Thymus (tissue), 11 donors: ENCODE measurements around the gene CEP63. TPM values are rescaled to one million over a fixed set of nuclear protein-coding genes. Genes with fewer than 3 reads are reported as not detected.
"Not testable (repeated sequence)": the region's sequence is repeated elsewhere in the genome, so short reads cannot be mapped to it uniquely, and the experiment has no call there.

ENCODE experiments used
- DNase-seq, 9 donors: peaks; one replicate each; pipeline ENCODE4 v3.0.0-alpha.2; 2013; ENCODE audit warnings: low spot score in 9 of 9, low read depth in 6 of 9, missing footprints in 1 of 9
- H3K27ac ChIP-seq, 2 donors: one replicate each; pipeline ENCODE4 v1.5.1; 2013; ENCODE audit warnings: control low read depth in 1 of 2, low read depth in 1 of 2, low read length in 1 of 2, mild to moderate bottlenecking in 1 of 2, moderate library complexity in 1 of 2
- H3K27me3 ChIP-seq, 2 donors: one replicate each; pipeline ENCODE4 v1.5.1; 2013; ENCODE audit warnings: low read length in 1 of 2; ENCODE audit not compliant: control insufficient read depth in 2 of 2, insufficient read depth in 1 of 2
- H3K36me3 ChIP-seq, 2 donors: one replicate each; pipeline ENCODE4 v1.5.1; 2013; ENCODE audit warnings: low read length in 1 of 2, mild to moderate bottlenecking in 1 of 2, moderate library complexity in 1 of 2; ENCODE audit not compliant: control insufficient read depth in 2 of 2, insufficient read depth in 2 of 2
- H3K4me1 ChIP-seq, 2 donors: one replicate each; pipeline ENCODE4 v1.5.1; 2013; ENCODE audit warnings: low read length in 2 of 2; ENCODE audit not compliant: control insufficient read depth in 2 of 2, insufficient read depth in 2 of 2
- H3K4me3 ChIP-seq, 2 donors: one replicate each; pipeline ENCODE4 v1.5.1; 2013; ENCODE audit warnings: low read length in 2 of 2, control low read depth in 1 of 2, mild to moderate bottlenecking in 1 of 2
- H3K9me3 ChIP-seq, 2 donors: one replicate each; pipeline ENCODE4 v1.5.1; 2013; ENCODE audit warnings: low read length in 1 of 2, mild to moderate bottlenecking in 1 of 2; ENCODE audit not compliant: control insufficient read depth in 2 of 2, insufficient read depth in 1 of 2
- WGBS: extraction: QIAGEN DNeasy Blood & Tissue Kit; methylation state at CpG from one replicate; pipeline ENCODE4 v1.1.7; 2013; 5-methylcytosine and 5-hydroxymethylcytosine counted together
- polyA plus RNA-seq: library from polyadenylated mRNA; stranded (reverse); fragments of 200-250 nt; gene quantifications from one replicate; pipeline ENCODE4 v1.2.3, GENCODE V29; 2013
- total RNA-seq: library from RNA; stranded (reverse); fragments of 120-200 nt; gene quantifications from one replicate; pipeline ENCODE4 v1.2.4, GENCODE V29; 2013
- donor health status: healthy.

CEP63 gene
- total and polyA plus RNA-seq, 2 donors, result 31.7 to 37.1 TPM

DNA sequence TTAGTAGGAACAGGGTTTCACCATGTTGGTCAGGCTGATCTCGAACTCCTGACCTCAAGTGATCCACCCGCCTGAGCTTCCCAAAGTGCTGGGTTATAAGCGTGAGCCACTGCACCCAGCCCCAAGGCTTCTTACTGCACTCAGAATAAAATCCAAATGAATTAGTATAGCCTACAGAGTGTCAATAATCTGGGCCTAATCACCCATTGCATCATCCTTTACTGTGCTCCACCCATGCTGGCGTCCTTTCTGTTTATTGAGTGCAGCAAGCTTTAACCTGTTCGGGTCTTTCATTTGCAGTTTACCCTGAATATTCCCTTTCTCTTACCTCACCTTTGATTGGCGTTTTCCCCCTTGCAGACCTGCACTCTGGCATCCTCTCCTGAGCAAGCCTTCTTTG lies 77.7 kb downstream of the CEP63 start:
- Histone ChIP-seq H3K4me3 (no peak overlapping the region), H3K4me1 (no peaks in the 10 kb centered on the region), H3K27me3 (no peaks in the 10 kb centered on the region), H3K27ac (no peak overlapping the region), H3K9me3 (peaks cover 0 to 5% of the 10 kb centered on the region in 2 donors), H3K36me3 (peaks cover 13 to 15% of the 10 kb centered on the region in 2 donors)
- no peak for DNase-seq
- 96% methylated on average over 6 of the region's 6 CpGs for WGBS

DNA sequence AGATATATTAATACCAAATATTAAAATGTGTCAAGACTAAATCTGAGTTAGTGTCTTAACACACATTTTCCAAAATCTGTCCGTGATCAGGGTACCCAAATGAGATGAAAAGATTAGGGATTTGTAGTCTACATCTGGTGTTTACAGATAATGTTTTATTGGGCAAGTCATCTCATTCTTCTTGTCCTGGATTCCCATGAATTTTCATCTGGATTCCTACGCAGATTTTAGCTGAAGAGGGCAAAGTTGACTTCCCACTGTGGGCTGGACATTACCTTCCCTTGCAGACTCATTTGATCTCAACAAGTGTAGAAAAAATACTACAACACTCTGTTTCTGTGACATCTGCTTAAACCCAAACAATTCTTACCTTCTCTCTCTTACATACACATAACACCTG lies 79.1 kb downstream of the CEP63 start:
- WGBS, result 100% methylated on average over 2 of the region's 2 CpGs
- Histone ChIP-seq H3K27ac (no peak overlapping the region), H3K9me3 (peaks cover 0 to 18% of the 10 kb centered on the region in 2 donors), H3K36me3 (peaks cover 11% of the 10 kb centered on the region in 2 donors), H3K4me1 (no peaks in the 10 kb centered on the region), H3K4me3 (no peak overlapping the region), H3K27me3 (no peaks in the 10 kb centered on the region)
- no peak for DNase-seq

DNA sequence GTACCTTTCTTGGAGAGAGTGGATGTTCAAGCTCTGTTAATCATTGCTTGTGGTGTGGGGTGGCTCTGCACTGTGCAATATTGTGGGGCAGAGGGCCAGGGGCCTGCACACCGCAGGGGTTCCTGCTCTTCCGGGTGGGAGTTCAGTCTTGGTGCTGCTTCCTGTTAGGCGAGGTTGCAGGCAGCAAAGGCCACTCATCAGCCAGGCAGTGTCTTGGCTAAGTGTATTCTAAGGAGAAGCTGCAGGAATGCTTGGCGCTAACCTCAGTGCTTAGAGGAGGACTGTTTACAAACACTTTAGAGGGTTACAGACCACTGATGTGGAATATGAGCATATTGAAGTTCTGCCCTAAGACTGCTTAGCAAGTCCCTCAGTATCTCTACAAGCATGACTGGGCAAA lies 81.7 kb downstream of the CEP63 start:
- Histone ChIP-seq H3K36me3 (peaks cover 5 to 7% of the 10 kb centered on the region in 2 donors), H3K27ac (no peak overlapping the region), H3K4me3 (no peak overlapping the region), H3K9me3 (peaks cover 0 to 24% of the 10 kb centered on the region in 2 donors), H3K27me3 (no peaks in the 10 kb centered on the region), H3K4me1 (no peaks in the 10 kb centered on the region)
- WGBS, result 77% methylated on average over 4 of the region's 4 CpGs
- no peak for DNase-seq

DNA sequence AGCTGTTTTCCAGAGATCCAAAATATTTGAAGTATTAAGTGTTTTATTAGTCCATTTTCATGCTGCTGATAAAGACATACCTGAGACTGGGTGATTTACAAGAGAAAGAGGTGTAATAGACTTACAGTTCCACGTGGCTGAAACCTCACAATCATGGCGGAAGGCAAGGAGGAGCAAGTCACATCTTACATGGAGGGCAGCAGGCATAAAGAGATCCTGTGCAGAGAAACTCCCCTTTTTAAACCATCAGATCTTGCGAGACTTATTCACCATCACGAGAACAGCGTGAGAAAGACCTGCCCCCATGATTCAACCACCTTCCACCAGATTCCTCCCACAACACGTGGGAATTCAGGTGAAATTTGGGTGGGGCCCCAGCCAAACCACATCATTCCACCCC lies 82.9 kb downstream of the CEP63 start:
- Histone ChIP-seq H3K9me3 (peaks cover 0 to 24% of the 10 kb centered on the region in 2 donors), H3K4me3 (no peak overlapping the region), H3K27me3 (no peaks in the 10 kb centered on the region), H3K36me3 (peaks cover 0 to 4% of the 10 kb centered on the region in 2 donors), H3K4me1 (no peaks in the 10 kb centered on the region), H3K27ac (no peak overlapping the region)
- 80% methylated on average over 6 of the region's 6 CpGs for WGBS
- DNase-seq, result no peak

DNA sequence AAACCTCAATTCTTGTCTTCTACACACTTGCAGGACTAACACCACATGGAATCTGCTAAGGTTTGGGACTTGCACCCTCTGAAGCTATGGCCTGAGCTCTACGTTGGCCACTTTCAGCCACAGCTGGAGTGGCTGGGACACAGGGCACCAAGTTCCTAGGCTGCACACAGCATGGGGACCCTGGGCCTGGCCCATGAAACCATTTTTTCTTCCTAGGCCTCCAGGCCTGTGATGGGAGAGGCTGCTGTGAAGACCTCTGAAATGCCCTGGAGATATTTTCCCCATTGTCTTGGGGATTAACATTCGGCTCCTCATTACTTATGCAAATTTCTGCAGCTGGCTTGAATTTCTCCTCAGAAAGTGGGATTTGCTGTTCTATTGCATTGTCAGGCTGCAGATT lies 84.0 kb downstream of the CEP63 start:
- peaks cover 0 to 24% of the 10 kb centered on the region in 2 donors for H3K9me3 ChIP-seq
- not testable (repeated sequence) for H3K36me3 ChIP-seq, DNase-seq, H3K27ac ChIP-seq, H3K4me1 ChIP-seq, H3K27me3 ChIP-seq, H3K4me3 ChIP-seq
- 98% methylated on average over 2 of the region's 2 CpGs for WGBS

DNA sequence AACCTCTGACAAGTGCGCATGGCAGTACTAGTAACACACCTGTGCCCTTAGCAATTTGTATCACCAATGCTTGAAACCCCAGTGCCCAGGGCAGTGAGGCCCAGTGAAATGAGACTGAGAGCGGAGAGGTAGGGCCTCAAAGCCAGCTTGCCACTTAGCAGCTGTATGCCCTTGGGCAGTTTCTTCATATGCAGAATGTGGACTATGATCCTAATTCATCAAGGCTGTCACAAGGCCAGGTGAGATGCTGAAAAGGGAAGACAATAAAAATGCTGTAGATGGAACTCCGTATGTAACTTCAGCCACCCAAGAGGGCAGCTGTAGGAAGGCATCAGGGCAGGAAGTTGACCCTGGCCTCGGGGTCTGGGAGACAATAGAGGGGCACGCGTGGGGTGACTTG lies 90.6 kb downstream of the CEP63 start:
- Histone ChIP-seq H3K27me3 (no peaks in the 10 kb centered on the region), H3K36me3 (no peaks in the 10 kb centered on the region), H3K27ac (no peak overlapping the region), H3K4me3 (no peak overlapping the region), H3K9me3 (no peaks in the 10 kb centered on the region), H3K4me1 (no peaks in the 10 kb centered on the region)
- no peak for DNase-seq
- WGBS, result 93% methylated on average over 6 of the region's 6 CpGs

DNA sequence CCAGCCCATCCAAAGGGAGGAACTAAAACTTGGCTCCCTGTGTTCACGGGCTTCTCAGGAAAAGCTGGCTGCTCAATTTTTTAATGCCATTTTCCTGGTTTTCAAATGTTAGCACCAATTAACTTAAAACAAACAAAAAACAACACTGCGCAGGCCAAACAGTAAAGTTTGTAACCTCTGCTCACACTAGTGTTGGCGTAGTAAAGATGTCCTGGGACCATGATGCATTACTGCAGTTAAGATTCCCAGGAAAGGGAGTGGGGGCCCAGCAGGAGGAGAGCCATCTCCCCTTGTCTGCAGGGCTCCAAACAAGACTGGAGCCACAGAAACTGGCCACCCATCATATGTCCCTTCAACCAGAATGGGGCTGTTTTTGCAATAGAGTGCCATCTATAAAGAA lies 91.0 kb downstream of the CEP63 start:
- Histone ChIP-seq H3K36me3 (no peaks in the 10 kb centered on the region), H3K9me3 (no peaks in the 10 kb centered on the region), H3K4me1 (no peaks in the 10 kb centered on the region), H3K27me3 (no peaks in the 10 kb centered on the region), H3K27ac (no peak overlapping the region), H3K4me3 (no peak overlapping the region)
- WGBS, result 97% methylated on average over 3 of the region's 3 CpGs
- DNase-seq, result no peak

DNA sequence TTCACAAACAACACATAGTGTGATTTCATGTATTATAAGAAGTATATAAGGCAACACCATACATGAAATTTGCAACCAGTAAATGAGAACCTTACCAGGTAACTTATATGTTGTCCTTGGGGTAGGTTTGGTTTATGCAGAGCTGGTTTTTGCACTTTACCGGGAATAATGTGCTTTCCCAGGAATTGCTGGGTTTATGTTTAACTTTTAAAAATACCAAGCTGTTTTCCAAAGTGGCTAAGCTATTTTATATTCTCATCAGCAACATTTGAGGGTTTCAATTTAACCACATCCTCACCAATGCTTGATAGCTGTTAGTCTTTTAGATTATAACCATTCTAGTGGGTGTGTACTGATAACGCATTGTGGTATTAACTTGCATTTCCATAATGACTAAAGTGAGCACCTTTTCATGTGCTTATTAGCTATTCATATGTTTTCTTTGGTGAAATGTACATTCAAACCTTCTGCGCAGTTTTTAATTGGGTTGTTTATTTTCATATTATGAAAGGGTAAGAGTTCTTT lies 93.3 kb downstream of the CEP63 start:
- H3K9me3 ChIP-seq, result no peaks in the 10 kb centered on the region
- no peaks in the 10 kb centered on the region for H3K4me1 ChIP-seq
- no peaks in the 10 kb centered on the region for H3K36me3 ChIP-seq
- no peak overlapping the region for H3K4me3 ChIP-seq
- H3K27ac ChIP-seq, result no peak overlapping the region
- no peaks in the 10 kb centered on the region for H3K27me3 ChIP-seq
- no peak for DNase-seq
- 97% methylated on average over 3 of the region's 3 CpGs for WGBS

DNA sequence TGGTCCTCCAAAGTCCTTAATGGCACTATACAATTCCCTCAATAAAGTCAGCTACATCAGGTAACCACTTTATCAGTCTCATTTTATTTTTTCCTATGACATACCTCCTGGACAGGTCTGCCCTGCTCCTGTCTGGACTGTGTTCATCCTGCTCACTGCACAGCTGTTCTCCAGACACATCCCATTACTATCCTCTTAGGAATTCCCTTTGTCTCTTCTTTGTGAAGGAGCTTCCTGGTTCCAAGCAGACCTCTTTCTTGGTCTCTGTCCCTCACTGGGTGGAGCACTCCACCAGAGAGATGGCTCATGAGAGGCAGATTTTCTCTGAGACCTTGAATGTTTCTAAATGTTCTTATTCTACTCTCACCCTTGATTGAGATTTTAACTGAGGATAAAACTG lies 104.9 kb downstream of the CEP63 start:
- no peak for DNase-seq
- H3K9me3 ChIP-seq, result no peaks in the 10 kb centered on the region
- H3K27me3 ChIP-seq, result no peaks in the 10 kb centered on the region
- no peaks in the 10 kb centered on the region for H3K36me3 ChIP-seq
- no peaks in the 10 kb centered on the region for H3K4me1 ChIP-seq
- no peak overlapping the region for H3K27ac ChIP-seq
- no peak overlapping the region for H3K4me3 ChIP-seq

DNA sequence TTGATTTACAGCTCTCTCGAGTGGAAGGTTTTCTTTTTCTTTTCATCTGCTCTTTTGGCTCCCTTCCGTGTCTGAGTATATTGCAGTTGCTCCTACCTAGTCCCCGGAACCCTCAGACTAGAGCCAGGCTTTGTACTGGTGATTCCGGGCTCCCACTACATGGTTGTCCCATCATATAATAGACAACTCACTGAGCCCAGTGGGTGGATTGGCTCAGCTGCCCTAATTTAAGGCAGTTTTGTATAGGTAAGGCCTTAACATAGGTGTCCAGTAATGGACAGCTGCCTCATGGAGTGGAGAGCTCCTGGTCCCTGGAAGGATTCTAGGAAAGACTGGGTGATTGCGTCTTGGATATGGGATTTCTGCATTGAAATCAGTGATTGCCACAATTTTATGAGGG lies 106.9 kb downstream of the CEP63 start:
- no peaks in the 10 kb centered on the region for H3K9me3 ChIP-seq
- no peak for DNase-seq
- no peaks in the 10 kb centered on the region for H3K36me3 ChIP-seq
- no peaks in the 10 kb centered on the region for H3K4me1 ChIP-seq
- H3K4me3 ChIP-seq, result no peak overlapping the region
- H3K27ac ChIP-seq, result no peak overlapping the region
- 97% methylated on average over 5 of the region's 5 CpGs for WGBS
- H3K27me3 ChIP-seq, result no peaks in the 10 kb centered on the region
